ENCODE data around the gene RNGTT.

- TF ChIP-seq REST (IDR thresholded peaks at IDR 0.05; ENCODE audit: low read depth) = no peak
- no peak for TF ChIP-seq CEBPB (IDR thresholded peaks at IDR 0.05)
- TF ChIP-seq TAF1 (IDR thresholded peaks at IDR 0.05; ENCODE audit: low read depth) = no peak
- no peak for TF ChIP-seq YY1 (IDR thresholded peaks at IDR 0.05; ENCODE audit: low read depth)
- no peak for TF ChIP-seq RAD21 (IDR thresholded peaks at IDR 0.05; ENCODE audit: low read depth)
- TF ChIP-seq USF1 (IDR thresholded peaks at IDR 0.05) = no peak
- no peak for TF ChIP-seq FOXM1 (IDR thresholded peaks at IDR 0.05; ENCODE audit: borderline replicate concordance, low read depth)
- no peak for TF ChIP-seq MAX (IDR thresholded peaks at IDR 0.05)
Measured at GRCh38 chr6:88987922-88988321, 24.5 kb upstream of the RNGTT start.

Data from Ishikawa (cell line).